ENCODE measurements around the gene IGFBP7.

Gene IGFBP7

GRCh38 chr4:57094832-57095223, 15.4 kb downstream of the IGFBP7 start:
- no peak for DNase-seq

GRCh38 chr4:57093845-57094831, 16.0 kb downstream of the IGFBP7 start:
- DNase-seq, result no peak

DNA sequence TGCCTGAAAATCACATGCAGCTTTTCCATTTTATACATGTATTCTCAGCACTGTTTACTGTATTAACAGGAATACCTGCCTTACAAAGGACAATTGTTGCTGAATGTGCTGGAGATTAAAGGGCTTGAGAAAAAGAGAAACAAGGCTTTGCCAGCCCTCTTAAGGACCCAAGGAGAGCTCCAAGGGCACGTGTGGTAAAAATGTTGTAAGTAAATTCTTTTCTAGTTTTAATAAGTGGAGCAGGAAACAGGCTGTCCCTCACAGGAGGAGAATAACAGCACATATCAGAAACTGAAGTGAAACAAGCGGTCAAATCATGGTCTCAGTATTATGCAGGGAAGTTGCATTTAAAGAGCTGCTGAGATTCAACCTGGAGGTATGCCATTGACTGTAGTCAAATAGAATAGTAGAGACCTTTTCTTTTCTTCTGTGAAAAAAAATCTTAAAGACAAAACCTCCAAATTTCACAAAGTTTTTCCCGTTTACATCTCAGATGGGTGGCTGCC, 18.5 kb downstream of the IGFBP7 start:
- no peak for DNase-seq

DNA sequence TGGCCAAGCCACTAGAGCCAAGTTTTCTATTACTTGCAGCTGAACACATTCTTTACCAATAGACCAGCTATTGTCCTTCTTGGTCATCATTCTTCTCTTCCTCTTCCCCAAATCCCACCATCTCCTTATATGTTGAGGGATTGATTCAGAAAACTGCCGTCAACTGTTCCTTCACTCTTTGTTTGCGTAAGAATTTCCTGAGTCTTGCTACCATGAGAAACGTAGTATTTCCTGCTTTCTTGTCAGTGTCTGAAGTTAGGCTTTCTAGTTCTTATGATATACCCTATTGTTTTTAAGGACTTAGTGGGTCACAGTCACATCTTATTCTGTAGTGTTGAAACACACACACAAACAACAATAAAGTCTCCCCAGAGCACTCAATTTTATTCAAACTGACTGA, 20.1 kb downstream of the IGFBP7 start:
- no peak for DNase-seq

DNA sequence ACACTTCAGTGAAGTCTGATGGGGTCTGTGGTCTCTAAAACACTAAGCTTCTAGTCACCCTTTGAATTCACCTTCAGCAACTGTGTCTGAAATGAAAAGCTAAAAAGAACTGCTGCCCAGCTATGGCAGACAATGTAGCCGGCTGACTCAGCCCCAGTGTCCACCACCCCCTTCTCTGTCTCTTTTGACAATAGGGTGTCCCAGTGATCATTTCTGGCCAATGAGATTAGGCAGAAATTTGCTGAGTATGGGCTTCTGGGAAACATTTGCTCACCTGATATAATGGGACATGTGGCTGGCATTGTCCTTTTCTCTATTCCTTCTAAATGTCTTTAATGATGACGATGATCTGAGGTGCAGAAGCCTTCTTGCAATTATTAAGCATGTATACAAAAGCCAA, 20.6 kb downstream of the IGFBP7 start:
- no peak for DNase-seq

GRCh38 chr4:57086031-57086723, 24.0 kb downstream of the IGFBP7 start:
- no peak for DNase-seq

DNA sequence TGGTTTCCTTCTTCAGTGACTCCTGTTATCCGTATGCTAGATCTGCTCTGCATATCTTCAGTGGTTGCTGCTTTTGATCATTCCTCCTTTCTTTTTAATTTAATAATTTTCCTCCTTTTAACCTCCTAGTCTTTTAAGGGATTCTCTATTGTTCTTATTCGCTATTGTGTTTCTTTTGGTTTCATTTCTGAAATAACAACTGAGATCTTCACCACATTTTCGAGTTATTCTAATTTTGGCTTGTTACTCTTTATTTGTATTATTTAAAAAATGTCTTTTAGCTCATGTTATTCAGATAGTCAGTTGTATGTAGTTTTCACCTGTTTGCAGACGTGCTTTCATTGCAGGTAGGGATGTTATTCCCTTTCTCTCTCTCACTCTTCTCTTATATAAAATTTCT, 24.9 kb downstream of the IGFBP7 start:
- DNase-seq, result no peak

GRCh38 chr4:57084360-57084759, 25.8 kb downstream of the IGFBP7 start:
- DNase-seq, result no peak

- DNase-seq, result no peak
Measured at GRCh38 chr4:57083090-57083489, 27.1 kb downstream of the IGFBP7 start.

DNA sequence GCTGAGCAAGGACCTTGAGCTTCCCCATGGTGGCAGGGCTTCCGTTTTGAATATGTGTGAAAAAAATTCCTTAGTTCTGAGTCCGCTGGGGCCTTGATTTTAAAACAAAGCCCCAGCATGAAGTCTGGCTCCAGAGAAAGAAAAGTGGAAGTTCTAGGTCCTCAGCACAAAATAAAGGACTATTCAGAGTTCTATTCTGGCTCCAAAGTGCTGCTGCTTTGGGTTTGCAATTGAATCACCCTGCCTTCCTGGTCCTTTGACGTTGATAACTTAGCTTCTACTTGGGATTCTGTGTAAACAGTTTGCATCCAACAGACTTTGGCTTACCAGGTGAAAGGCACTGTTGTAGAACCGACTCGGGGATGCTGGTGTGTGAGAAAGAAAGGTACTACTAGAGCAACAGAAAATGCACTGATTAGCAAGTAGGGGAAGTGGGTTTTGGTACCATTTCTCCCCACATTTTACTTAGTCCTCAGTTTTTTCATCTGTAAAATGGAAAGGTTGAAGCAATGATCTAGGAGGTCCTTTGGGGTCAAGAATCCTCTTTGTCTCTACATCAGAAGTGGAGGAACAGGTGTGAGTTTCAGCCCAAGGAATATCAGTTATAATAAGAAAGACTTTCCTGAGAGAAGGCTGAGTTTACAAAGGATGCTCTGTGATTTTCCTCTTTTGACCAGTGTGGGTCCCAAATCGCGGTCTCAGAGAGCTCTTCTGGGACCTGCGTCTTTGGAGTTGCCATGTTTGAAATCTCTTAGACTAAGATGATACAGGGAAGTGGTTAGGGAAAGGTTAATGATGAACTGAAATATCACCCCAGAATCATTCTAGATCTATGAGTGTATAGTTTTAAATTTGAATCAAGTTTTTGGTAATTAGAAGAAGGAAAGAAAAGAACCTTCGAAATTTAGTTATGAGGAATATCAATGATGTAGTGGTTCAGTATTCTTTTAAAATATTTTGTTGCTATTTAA, 28.2 kb downstream of the IGFBP7 start:
- no peak for DNase-seq

- DNase-seq, result no peak
Measured at GRCh38 chr4:57080781-57081650, 29.2 kb downstream of the IGFBP7 start.

GRCh38 chr4:57078685-57079521, 31.3 kb downstream of the IGFBP7 start:
- DNase-seq, result no peak

DNA sequence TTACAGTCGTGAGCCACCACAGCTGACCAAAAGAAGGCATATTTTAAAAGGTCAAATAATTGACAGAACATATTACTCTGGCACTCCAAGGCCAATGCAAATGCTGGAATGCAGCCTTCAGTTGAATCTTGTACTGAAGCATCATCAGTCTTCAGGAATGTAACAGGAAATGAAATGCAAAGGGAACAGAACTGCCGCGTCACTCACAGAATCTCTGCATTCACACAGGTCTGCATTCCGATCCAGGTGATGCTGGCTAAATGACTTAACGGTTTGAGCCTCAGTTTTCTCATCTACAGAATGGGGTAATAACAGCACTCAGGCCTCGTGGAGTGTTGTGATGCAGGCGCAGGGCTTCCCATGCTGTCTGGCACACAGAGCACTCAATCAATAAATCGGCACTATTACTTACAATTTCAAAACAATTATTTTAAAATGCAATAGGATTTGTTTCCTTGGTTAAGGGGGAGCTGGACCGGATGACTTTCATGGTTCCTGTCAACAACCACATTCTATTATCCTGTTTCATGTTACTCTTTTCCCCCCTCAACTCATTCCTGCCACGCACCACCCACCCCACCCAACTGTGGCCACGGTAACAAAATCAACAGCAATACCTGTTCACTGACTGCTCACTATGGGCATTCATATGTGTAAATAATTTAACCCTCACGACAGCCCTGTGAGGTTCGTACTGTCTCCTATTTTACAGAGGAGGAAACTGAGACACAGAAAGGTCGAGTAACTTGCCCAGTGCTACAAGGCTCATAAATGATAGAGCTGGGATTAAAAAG, 32.4 kb downstream of the IGFBP7 start:
- DNase-seq, result no peak

GRCh38 chr4:57076646-57077045, 33.5 kb downstream of the IGFBP7 start:
- no peak for DNase-seq

- DNase-seq, result no peak
Measured at GRCh38 chr4:57075367-57075766, 34.8 kb downstream of the IGFBP7 start.

DNA sequence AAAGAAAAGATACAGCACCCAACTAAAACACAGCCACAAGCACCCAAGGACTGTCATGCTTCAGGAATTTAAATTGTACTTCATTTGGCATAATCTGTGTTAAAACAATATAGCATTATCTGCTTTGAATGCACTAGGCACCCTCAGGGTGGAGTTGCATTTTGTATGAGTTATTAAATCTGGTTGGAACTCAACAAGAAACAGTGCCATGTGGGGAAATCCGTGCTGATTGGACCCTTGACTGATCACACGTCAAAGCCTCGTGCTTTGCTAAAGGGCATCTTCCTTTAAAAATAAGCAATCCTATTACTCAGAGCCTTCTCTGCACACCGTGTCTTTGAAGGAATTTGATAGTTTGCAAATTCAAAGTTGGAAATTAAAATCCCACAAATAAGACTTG, 35.4 kb downstream of the IGFBP7 start:
- no peak for DNase-seq

DNA sequence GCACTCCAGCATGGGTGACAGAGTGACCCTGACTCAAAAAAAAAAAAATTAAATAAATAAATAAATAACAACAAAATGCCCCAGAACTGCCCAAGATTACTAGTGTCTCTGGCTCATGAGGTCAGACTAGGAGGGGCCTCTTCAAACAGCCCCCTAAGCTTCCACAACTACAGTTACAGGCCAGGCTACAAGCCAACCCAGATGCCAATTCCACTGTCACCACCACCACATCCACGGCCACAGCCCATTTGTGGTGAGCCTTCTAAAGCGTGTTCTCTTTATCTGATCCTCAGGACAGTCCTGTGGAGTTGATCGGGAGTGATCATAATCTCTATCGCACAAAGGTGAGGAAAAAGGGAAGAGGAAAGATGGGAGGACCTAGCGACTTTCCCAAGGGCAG, 36.6 kb downstream of the IGFBP7 start:
- DNase-seq, result no peak

DNA sequence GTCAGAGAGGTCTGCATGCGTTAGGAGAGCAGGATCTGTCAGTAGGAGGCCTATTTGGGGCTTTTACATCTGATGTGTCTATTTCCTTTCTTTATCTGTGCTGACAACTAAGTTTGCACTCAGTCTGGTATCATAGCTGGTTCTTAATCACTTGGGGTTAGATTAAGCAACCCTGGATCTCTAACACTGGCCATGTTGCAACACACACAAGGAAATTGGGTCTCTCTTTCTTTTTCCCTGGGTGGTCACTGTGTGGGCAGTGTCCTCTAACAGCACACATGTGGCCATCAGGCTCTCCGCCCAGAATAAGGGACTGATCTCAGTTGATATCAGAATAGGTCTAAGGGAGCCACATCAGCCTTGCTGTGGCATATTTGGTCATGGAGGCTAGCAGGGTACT, 38.9 kb downstream of the IGFBP7 start:
- no peak for DNase-seq

GRCh38 chr4:57070461-57070860, 39.7 kb downstream of the IGFBP7 start:
- DNase-seq, result no peak

Data from activated CD4-positive, alpha-beta T cell treated with anti-CD3 and anti-CD28 coated beads for 48 hours (primary cell).